Stimulated activated CD4-positive, alpha-beta T cell treated with anti-CD3 and anti-CD28 coated beads, Interleukin-4, amount 100 ng/mL, for 24 hours (primary cell): ENCODE results near the gene LLGL2.
"Not testable (repeated sequence)": the region's sequence is repeated elsewhere in the genome, so short reads cannot be mapped to it uniquely, and the experiment has no call there.

Source experiments
- DNase-seq: peaks from one replicate; pipeline ENCODE4 v3.0.0-alpha.2; 2020

The LLGL2 gene

GRCh38 chr17:75571885-75572215 lies 46.4 kb downstream of the LLGL2 start:
- DNase-seq = no peak

DNA sequence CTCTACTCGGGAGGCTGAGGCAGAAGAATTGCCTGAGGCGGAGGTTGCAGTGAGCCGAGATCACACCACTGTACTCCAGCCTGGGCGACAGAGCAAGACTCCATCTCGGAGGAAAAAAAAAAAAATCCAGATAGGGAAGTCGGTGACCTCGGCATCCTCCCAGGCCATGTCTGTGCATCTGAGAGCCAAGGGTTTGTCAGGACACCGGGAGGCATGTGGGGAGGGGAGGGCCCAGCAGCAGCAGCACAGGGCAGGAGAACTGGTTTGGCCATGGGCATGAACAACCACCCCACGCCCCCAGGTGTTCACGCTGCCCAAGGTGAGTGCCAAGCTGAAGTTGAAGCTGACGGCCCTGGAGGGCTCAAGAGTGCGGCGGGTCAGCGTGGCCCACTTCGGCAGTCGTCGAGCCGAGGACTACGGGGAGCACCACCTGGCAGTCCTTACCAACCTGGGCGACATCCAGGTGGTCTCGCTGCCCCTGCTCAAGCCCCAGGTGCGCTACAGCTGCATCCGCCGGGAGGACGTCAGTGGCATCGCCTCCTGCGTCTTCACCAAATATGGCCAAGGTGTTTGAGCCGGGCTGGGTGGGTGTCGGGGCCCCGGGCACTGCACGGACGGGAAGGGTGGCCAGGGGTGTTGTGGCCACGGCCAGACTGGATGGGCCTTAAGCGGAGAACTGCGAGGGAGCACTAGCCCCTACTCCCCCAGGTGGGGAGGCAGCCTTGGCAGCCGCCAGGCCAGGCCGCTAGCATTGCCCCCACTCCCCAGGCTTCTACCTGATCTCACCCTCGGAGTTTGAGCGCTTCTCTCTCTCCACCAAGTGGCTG lies 47.4 kb downstream of the LLGL2 start:
- no peak for DNase-seq

GRCh38 chr17:75573540-75573957 lies 48.1 kb downstream of the LLGL2 start:
- no peak for DNase-seq

GRCh38 chr17:75573994-75574393 lies 48.5 kb downstream of the LLGL2 start:
- no peak for DNase-seq

- DNase-seq = no peak
These were observed 49.0 kb downstream of the LLGL2 start for GRCh38 chr17:75574404-75575036.

GRCh38 chr17:75575197-75575596 lies 49.7 kb downstream of the LLGL2 start:
- no peak for DNase-seq

DNA sequence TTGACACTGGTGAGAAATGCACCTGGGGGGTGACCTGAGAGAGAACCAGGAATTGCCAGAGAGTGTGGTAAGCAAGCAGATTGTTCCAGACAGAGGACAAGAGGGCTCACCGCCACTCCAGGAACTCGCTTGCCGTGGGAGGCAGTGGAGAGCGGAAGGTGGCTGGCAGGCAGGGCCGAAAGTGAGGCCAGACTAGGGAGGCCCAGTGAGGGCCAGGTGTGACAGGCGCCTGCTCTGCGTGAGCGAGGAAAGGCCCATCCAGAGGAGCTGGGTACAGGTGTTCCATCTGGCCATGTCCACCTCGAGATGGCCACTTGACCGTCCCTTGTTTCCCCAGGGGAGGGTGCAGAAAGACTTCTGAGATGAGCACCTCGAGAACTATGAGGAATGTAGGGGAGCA lies 50.2 kb downstream of the LLGL2 start:
- DNase-seq = no peak

DNA sequence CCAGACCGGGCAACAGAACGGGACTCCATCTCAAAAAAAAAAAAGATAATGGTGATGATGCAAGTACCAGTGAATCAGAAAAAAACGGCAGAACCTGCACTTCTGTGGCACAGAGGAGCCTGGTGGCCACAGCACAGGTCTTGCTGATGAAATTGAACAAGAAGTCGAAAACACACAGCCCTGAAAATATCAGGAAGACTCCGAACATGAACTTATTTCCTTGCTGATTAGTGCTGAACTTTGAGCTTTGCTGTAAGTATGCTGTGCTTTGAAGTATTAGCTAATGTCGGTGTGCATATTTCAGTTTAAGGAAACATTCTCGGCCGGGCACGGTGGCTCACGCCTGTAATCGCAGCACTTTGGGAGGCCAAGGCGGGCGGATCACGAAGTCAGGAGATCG lies 51.2 kb downstream of the LLGL2 start:
- no peak for DNase-seq

DNA sequence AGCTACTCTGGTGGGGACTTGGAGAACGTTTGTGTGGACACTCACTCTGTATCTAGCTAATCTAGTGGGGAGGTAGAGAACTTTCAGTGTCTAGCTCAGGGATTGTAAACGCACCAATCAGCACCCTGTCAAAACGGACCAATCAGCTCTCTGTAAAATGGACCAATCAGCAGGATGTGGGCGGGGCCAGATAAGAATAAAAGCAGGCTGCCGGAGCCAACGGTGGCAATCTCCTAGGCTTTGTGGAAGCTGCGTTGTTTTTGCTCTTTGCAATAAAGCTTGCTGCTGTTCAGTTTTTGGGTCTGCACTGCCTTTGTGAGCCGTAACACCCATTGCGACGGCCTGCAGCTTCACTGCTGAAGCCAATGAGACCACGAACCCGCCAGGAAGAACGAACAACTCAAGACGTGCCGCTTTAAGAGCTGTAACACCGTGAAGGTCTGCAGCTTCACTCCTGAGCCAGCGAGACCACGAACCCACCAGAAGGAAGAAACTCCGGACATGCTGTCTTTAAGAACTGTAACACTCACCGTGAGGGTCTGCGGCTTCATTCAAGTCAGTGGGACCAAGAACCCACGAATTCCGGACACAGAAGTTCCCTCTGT lies 55.7 kb downstream of the LLGL2 start:
- peak; percentile 44 for DNase-seq

DNA sequence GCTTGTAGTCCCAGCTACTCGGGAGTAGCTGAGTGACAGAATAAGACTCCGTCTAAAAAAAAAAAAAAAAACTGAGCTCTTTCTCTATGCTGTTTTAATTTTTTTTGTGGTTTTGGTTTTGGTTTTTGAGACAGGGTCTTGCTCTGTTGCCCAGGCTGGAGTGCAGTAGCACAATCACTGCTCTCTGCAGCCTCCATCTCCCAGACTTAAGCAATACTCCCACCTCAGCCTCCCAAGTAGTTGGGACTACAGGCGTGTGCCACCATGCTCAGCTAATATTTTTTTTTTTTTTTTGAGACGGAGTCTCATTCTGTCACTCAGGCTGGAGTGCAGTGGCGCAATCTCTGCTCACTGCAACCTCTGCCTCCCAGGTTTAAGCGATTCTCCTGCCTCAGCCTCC lies 57.7 kb downstream of the LLGL2 start:
- not testable (repeated sequence) for DNase-seq

DNA sequence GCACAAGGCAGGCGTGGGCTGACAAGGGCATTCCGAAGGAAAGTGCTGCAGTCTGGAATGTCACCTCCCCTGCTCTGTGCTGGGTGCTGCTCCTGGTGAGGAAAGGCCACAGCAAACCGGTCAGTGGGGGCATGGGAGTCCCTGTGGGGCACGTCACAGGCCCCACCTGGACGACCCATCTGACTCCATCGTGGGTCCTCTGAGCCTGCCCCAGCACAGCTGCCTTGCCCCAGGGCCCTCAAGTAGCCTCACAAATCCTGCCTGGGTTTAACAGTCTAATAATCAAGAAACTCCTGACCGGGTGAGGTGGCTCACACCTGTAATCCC lies 59.3 kb downstream of the LLGL2 start:
- DNase-seq = no peak

- DNase-seq = peak; percentile 45
These were observed 62.4 kb downstream of the LLGL2 start, which contains the start of gene MYO15B for GRCh38 chr17:75587675-75588595. MYO15B (plus strand) TSS chr17:75587800; CDS start chr17:75588058, 258 bp downstream.

DNA sequence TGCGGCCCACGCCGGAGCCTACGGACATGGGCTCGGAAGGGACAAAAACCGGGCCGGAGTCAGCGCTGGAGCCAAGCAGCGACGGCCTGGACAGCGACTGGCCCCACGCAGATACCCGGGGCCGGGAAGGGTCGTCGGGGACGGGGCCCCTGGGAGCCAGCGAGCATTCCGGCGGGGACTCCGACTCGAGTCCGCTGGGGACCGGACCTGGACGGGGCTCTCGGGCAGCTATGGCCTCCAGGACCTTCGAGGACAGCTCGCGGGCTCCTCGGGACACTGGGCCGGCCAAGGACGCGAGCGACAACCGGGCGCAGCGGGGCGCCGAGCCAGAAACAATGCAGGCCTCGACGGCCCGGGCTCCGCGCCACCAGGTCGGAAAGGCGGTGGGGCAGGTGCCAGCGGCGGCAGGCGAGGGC lies 63.1 kb downstream of the LLGL2 start:
- DNase-seq = no peak

DNA sequence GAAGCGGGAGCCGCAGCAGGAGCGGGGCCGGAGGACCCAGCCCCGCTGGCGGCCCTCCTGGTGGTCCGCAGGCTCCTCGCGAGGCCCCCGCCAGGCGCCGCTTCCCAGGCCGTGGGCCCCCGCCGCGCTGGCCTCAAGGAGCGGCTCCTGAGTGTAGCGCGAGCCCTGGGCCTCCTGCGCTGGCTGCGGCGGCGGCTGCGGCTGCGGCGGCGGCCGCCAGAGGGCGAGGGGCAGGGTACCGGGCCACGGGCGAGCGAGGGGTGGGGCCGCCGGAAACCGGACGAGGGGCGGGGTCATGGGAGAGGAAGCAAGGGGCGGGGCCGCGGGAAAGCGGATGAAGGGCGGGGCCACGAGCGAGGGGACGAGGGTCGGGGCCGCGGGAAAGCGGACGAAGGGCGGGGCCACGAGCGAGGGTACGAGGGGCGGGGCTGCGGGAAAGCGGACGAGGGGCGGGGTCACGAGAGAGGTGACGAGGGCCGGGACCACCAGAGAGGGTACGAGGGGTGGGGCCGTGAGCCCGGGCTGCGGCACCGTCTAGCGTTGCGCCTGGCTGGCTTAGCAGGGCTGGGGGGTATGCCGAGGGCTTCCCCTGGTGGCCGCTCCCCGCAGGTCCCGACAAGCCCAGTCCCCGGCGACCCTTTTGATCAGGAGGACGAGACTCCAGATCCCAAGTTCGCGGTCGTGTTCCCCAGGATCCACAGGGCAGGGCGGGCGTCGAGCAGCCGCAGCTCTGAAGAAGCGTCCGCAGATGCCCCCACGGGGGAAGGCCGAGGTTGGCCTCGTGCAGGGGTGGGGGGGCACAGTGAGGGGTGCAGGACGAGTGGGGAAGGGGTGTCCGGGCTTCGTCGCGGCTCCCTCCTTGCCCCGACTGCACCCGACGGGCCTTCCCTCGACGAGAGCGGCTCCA lies 63.8 kb downstream of the LLGL2 start:
- peak; percentile 97 for DNase-seq

DNA sequence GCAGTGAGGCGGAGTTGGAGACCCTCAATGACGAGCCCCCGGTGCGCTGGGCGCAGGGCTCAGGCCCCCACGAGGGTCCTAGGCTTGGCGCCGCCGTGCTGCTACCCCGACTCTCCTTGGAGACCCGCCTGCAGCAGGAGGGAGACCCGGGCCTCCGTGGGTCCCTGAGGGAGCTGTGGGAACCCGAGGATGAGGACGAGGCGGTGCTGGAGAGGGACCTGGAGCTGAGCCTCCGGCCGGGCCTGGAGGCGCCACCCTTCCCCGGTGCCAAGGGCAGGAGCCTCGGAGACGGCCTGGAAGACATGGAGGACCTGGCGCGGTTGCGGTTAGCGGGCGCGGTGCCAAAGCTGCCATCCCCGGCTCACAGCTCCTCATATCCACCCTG lies 64.4 kb downstream of the LLGL2 start:
- no peak for DNase-seq

- DNase-seq = no peak
These were observed 64.8 kb downstream of the LLGL2 start for GRCh38 chr17:75590314-75590761.

GRCh38 chr17:75590849-75591721 lies 65.6 kb downstream of the LLGL2 start:
- no peak for DNase-seq

GRCh38 chr17:75591722-75592302 lies 66.3 kb downstream of the LLGL2 start:
- no peak for DNase-seq

- DNase-seq = no peak
These were observed 67.0 kb downstream of the LLGL2 start for GRCh38 chr17:75592348-75593020.

DNA sequence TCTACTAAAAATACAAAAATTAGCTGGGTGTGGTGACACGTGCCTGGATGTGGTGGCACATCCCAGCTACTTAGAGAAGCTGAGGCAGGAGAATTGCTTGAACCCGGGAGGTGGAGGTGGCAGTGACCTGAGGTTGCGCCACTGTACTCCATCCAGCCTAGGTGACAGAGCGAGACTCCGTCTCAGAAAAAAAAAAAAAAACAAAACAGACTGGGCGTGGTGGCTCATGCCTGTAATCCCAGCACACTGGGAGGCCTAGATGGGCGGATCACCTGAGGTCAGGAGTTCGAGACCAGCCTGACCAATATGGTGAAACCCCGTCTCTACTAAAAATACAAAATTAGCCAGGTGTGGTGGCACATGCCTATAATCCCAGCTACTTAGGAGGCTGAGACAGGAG lies 67.9 kb downstream of the LLGL2 start:
- DNase-seq = not testable (repeated sequence)
